EL (cell line): Measurements from ENCODE around the gene PRKAR2A.

Experiments
- DNase-seq: peaks from one replicate; pipeline ENCODE4 v3.0.0-alpha.2; 2016

PRKAR2A gene

DNA sequence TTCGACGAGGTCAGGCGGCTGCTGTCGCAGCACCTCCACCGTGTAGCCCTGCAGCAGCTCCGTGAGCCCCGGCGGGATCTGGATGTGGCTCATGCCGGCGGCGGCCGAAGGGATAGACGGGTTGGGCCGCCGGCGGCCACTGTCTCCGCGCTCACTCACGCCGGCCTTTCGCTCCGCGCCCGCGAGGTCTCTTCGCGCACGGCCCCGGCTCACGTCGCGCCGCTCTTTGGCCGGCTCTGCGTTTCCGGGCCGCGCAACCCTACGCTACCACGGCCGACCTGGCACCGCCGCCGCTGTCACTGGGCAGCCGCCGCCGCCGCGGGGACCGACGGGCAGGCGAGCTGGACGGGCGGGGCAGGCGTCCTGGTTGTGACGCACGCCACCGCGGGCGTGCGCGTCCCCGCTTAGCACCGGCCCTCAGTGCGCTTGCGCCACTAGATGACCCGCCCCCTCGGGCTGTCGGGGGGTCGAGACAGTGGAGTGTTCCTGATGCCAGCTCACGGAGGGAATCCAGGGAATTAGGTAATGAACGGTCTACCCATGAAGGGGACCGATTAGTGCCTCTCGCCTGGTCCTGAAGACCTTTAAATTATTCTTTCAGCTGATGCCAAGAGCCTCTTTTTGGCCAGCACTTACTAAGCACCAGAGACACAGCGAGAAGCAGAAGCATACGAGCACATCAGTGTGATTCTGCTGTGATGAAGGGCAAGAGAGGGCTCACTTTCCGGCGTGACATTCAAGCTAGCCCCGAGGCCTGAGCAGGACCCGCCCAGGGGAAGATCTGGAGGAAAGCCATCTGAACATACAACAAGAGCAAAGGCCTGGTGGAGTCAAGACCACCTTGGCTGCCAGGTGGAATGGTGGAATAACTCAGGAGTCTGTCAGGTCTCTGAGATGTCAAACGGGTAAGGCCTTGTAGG, at the start of gene PRKAR2A:
Gene PRKAR2A (minus strand): TSS at position 371 of the 920 bp plus-strand sequence. CDS start 278 bp downstream, at position 93.
- peak; percentile 90 for DNase-seq

DNA sequence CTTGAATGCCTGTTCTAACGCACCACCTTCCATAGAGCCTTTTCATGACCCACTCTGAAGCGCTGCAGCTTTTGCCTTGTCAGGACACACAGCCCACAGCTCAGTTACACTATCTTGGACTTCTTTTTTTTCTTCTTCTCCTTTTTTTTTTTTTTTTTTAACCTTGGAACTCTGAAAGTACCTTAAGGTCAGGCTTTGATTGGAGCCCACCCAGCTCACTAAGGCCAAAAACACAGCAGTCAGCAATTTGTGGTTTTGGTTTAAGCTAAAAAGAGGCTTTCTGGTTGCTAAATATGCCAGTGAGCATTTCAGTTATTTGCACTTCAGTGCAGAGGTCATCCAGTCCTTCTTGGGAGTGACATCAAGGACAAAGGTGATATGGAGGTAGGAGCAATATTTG, 49.3 kb upstream of the PRKAR2A start:
- no peak for DNase-seq

DNA sequence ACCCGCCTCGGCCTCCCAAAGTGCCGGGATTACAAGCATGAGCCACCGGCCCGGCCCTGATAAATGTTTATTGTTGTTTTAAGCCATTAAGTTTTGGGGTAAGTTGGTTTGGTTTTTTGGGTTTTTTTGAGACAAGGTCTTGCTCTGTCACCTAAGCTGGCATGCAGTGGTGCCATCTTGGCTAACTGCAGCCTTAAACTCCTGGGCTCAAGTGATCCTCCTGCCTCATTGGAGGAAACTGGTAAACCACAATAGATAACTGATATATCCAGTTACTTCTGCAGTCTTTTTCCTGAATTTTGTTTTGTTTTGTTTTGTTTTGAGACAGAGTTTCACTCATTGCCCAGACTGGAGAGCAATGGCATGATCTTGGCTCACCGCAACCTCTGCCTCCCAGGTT, 46.8 kb upstream of the PRKAR2A start:
- no peak for DNase-seq

DNA sequence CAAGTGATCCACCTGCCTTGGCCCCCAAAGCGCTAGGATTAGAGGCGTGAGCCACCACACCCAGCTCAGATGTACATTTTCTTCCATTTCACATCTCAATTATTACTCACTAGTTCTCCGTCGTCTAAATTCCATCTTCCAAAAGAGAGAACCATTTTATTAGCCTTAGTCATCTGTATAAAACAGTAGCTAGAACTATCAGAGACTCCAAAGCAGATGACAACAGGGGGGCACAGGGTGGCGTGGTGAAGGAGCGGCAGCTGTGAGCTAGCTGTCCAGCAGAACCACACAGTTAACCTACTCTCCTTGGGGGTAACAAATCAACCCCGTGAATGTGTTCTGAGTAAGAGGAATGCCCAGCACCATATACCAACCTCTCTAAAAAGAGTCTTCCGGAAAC, 43.9 kb upstream of the PRKAR2A start:
- peak; percentile 9 for DNase-seq

DNA sequence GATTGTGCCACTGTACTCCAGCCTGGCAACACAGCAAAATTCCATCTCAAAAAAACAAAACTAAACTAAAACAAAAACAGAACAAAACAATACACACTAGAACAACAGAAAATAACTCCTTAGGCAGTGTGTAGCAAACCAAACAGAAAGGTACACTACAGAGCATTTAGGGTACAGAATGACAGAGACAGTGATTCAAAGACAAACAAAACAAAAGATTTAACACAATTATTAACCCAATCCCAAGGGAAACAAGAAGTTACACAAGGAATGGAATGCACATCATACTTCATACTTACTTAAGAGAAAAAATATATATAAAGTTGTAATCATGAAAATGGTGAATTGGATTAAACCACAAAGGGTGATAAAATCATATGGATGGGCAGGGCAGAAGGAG, 38.1 kb upstream of the PRKAR2A start:
- DNase-seq = no peak

DNA sequence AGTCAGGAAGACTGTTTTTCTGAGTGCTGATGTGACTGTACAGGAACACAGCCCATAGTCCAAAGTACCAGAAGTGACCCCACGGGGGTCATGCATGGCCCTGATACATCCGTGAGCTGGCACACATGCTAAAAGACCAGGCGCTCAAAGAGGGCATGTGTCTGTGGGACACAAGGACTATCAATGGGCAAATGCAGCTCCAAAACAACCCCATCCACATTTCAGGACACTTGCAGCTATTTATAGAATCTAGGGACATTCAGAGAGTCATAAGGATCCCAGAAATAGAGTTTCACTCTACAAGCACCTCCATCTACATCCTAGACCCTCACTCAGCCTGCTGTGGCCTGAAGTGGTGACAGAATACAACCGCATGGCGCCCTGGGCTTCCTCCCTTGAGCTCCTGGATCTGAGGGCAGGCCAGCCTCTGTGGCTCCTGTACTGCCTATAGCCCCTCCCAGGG, 34.0 kb upstream of the PRKAR2A start:
- no peak for DNase-seq

DNA sequence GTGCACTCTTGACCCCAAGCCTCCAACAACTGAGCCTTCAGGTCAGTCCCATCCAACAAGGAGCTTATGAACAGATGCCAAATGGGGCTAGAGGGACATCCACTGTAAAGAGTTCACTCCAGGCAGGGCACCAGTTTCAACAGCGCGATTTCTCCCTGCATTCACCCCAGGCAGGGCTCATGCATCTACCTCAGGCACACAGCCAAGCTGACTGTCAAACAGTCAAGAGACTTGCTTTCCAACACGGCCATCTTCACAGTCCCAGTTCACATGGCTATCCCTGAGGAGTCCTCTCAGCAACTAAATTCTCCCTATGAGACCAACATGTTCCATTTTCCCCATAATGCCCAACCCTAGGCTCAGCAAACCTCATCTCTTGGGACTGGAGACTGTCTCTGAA, 33.3 kb upstream of the PRKAR2A start:
- DNase-seq = no peak

DNA sequence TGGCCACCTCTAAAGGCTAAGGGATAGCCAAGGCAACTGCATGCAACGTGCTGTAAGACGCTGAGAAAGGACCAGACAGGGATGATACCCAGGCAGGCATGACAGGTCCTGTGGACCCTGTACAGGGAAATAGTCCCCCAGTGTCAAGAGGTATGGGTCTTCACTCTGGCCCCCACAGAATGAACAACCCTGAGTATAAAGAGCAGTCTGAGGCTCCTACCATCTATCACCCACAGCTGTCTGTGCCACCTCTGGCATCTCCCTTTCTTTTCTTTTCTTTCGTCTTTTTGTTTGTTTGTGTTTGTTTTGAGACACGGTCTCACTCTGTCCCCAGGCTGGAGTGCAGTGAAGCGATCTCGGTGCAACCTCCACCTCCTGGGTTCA, 32.3 kb upstream of the PRKAR2A start:
- no peak for DNase-seq

DNA sequence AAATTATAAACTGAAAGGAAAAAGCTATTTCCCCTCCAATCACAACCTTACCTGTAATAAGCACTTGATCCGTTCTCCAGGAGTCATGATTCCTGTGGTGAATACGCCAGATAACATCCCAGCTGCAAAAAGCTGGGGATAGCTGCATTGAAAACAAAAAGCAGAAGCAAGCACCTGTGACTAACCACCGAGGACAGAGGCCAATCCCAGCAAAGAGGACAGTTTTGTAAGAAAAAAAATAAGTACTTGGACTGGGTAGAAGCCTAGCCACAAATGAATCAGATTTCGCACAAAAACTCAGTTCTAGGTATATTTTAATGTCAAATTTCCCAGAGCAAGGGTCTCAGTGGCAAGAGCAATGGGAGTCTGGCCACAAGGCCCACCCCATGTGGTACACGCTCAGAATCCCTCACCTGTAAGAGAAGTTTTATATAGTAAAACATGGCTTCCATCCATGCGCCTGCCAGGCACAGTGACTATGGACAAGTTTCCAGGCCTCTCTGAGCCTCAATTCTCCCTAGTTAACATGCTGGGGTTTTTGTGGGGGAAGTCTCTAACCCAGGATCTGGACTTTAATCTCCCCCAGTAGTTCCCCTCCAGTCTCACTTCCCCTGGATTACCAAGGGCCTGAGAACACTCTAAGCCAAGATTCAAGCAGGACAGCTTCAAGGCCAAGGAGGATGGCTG, 31.8 kb upstream of the PRKAR2A start:
- DNase-seq = no peak

DNA sequence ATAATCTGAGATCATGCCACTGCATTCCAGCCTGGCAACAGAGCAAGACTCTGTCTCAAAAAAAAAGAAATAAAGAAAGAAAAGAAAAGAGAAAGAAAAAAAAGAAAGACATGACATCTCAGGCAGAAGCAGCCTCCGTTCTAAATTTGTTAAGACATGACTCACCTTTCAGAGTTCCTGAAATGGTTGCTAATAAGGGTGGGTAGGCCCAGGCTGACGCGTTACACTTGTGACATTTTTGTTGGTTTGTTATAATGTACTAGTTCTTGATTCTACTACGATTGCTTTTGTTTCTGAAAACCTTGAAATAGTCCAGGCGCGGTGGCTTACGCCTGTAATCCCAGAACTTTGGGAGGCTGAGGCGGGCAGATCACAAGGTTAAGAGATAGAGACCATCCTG, 30.0 kb upstream of the PRKAR2A start:
- DNase-seq = no peak

DNA sequence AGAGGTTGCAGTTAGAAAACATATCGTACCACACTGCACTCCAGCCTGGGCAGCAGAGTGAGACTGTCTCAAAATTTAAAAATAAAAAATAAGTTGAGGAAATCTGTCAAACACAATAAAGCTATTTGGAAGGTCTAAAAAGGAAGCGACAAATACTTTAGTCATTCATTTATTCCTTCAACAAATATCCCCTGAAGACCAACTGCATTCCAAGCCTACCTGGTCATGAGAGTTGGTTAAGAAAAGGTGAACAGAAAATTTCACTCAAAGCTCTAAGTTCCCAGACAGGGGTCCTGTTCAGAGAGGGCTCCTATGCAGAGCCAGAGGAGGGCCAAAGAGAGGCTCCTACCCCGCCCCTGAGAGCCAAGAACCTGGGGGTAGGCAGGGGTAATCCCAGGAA, 15.4 kb upstream of the PRKAR2A start:
- DNase-seq = no peak

DNA sequence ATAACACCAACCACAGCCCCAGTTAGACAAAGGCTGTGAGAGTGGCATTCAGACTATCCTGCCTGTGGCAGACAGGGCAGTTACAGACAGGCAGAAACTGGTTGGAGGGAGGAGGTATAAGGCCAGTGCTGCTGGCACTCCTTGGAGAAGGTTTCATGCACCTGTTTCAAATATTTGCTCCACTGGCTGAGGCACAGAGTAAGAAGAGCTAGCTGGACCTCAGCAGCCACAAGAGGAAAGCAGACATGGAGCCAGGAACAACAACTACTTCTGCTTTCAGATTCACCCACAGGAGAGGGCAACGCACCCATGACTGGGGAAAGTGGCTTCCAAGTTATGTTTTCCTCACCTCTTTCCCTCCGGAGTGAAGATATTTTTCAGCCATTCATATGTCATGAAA, 11.5 kb upstream of the PRKAR2A start:
- DNase-seq = no peak

DNA sequence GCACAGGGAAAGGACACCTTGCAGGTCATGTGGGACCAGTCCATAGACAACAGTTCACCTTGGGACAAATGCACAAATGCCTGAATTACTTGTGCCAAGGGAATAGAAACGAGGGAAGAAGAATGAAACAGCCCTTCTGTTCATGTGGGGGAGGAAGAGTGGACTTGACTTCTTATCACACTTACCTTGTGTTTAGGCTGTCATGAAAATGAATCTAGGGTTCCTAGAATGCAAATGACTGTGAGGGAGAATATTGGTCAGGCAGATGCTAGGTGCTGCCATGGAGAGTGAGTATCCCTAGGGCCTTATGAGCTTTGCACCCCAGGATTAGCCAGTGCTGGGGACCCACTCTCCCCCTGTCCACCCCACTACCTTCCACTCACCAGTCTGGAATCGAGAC, 11.0 kb upstream of the PRKAR2A start:
- no peak for DNase-seq

DNA sequence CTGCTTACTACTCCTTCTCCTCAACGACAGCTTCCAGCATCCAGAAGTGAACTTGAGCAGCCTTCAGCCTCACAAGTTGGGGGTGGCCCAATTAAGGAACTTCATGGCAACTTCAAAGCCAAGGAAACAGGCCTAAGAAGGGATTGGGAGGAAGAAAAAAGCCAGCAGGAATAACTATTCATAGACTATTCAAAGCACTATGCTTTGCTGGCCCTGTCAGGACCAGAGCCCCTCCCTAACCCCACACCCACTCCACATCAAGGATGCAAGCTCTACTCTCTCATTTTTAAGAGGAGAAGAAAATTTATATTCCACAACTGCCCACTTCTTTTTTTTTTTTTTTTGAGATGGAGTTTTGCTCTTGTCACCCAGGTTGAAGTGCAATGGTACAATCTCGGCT, 10.0 kb upstream of the PRKAR2A start:
- DNase-seq = no peak

DNA sequence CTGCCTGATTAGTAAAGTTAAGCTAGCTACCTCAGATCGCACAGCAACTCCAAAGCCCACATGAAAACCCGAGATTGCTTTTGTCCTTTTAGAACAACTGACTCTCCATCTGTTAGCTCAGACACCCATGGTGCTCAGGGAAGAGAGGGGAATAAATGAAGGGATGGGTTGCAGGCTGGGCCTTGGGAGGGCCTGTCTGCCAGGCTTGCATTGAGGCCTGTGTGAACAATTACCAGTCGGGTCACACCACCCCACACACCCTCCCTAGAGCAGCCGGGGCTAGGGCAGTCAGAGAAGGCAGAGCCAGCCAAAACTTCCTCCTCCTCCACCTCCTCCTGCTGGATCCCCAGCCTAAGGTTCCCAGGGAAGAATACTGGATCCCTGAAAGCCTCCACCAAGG, 8.8 kb upstream of the PRKAR2A start:
- DNase-seq = no peak

DNA sequence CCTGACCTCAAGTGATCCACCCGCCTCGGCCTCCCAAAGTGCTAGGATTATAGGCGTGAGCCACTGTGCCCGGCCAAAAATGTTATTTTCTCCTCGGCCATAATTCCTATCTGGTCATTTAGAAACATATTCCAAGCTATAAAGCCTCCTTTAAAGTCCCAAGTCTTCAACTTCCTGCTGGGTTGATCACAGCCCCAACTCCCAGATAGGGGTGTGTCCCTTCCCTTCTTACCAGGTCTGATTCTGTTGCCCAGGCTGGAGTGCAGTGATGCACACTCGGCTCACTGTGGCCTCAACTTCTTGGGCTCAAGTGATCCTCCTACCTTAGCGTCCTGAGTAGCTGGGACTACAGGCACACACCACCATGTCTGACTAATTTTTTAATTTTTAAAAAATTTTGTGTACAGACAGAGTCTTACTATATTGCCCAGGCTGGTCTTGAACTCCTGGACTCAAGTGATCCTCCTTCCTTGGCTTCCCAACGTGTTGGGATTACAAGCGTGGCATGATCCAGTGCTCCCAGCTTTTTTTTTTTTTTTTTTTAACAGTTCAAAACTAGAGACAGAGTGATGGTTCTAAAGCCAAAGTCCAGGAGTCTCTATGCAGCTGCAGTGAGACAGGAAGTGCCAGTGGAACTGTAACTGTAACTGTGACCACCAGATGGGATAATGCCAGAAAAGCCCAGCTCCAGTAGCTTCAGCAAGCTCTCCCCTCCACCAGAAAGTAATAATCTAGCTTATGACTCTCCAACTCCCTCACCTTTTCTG, 8.2 kb upstream of the PRKAR2A start:
- no peak for DNase-seq

DNA sequence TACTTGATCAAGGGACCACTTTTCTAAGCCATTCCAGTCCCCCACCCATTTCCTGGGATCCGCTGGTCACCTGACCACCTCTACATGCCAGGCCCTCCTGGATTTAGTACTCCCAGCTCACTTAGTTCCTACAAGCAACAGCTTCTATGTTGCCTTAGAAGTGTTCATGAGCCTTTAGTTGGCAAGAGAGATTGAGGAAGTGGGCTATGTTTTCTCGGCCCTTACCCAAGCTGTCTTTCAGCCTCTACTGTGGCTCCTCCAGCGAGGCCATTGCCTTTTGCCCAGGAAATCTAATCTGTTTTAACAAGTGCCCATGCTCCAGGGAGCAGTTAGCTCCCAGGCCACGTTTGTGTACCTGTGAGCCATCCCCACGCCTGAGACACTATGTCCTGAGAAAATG, 4.5 kb upstream of the PRKAR2A start:
- no peak for DNase-seq

DNA sequence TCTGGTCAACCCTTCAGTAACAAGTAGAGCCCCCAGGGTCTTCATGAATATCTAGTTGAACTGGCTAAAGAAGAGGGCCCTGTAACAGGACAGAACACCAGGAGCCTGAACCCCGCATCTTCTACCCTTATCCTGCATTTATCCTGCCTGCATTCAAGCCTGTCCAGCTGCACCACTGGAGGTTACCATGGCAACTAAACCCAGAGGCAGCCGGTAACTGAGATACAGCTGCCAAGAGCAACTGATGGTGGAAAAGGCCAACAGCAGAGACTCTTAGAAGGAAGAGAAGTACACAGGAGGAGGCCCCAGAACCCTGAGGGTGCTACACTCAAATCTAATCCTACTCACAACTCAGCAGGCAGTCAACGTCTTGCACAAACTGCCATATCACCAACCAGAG, 3.7 kb upstream of the PRKAR2A start:
- no peak for DNase-seq

DNA sequence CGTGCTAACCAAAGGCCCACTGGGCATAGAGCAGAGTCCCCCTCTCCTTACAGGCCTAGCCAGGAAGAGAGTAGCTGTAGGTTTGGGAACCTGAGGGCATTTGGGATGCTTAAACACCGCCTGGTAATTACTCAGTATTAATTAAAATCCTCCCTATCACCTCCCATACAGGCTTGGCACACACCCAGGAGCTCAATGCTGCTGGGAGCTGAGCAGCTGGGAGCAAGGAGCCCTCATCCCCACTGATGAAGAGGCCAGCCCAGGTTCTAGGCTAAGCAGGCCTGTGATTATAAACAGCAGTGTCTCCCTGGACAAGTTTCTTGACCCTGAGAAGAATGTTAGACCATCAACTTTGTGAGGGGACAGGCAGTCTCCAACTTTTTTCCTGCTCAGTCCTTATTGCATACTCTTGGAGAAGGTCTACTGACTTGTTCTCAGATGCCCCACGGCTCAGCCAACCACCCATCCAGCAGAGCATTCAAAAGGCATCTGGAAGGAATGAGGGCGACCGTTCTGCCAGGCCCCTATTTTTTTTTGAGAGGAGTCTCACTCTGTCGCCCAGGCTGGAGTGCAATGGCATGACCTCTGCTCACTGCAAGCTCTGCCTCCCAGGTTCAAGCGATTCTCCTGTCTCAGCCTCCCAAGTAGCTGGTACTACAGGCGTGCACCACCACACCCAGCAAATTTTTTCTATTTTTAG, 1.3 kb upstream of the PRKAR2A start:
- no peak for DNase-seq

DNA sequence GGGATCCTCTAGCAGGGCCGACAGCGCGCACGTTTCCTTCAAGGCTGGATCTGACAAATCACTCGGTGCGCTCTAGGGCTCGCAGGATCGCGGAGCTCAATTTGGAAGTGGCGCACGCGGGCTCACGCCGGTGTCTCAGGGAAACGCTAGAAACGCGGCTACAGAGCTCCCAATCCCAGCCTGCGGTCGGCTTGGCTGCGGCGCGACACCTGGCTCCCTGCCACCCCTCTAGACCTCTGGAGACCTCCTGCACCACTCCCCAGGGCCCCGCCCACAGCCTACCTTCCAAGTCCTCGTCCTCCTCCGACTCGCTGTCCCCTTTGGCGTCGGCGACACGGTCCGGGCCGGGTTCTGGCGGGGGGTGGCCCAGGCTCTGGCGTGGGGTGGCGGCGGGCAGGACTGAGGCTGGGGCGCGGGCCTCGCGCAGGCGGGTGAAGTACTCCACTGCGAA, 596 bp downstream of the PRKAR2A start:
- DNase-seq = peak; percentile 82

DNA sequence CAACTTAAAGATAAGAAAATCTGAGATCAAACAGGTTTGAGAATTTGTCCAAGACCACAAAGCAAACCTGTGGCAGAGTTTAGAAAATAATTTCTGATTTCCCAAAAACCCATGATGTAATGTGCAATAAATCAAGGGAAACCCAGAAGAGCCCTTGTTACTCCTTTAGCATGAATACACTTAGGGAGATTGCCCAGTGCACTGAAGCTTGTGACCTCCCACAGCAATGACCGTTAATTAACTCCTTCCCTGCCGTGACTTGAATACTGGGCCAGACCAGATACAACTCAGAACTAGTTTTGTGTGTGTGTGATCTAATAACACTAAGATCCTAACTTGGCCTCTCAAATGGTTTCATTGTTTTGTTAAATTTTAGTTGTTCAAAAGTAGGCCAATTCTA, 2.5 kb downstream of the PRKAR2A start:
- DNase-seq = no peak

DNA sequence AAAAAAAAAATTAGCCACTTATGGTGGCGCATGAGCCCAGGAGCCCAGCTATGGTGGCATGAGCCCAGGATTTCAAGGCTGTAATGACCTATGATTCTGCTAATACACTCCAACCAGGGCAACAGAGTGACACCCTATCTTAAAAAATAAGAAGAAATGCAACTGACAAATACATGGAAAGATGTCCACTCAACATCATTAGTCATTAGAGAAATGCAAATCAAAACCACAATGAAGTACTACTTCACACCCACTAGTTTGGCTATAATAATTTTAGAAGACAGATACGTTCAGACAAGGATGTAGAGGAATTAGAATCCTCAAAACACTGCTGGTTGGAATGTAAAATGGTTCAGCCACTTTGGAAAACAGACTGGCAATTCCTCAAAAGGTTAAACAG, 10.5 kb downstream of the PRKAR2A start:
- no peak for DNase-seq
